ENCODE measurements around the gene ENO1.
"Not testable (repeated sequence)": the region's sequence is repeated elsewhere in the genome, so short reads cannot be mapped to it uniquely, and the experiment has no call there.

ENO1 gene

GRCh38 chr1:8903908-8904650 lies 25.6 kb upstream of the ENO1 start:
- no peak overlapping the region for H3K4me3 ChIP-seq (ENCODE audit: low read depth, low read length)
- TF ChIP-seq, protein P1, sequence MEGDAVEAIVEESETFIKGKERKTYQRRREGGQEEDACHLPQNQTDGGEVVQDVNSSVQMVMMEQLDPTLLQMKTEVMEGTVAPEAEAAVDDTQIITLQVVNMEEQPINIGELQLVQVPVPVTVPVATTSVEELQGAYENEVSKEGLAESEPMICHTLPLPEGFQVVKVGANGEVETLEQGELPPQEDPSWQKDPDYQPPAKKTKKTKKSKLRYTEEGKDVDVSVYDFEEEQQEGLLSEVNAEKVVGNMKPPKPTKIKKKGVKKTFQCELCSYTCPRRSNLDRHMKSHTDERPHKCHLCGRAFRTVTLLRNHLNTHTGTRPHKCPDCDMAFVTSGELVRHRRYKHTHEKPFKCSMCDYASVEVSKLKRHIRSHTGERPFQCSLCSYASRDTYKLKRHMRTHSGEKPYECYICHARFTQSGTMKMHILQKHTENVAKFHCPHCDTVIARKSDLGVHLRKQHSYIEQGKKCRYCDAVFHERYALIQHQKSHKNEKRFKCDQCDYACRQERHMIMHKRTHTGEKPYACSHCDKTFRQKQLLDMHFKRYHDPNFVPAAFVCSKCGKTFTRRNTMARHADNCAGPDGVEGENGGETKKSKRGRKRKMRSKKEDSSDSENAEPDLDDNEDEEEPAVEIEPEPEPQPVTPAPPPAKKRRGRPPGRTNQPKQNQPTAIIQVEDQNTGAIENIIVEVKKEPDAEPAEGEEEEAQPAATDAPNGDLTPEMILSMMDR (IDR thresholded peaks at IDR 0.05; ENCODE audit: low read depth, low read length): no peak

DNA sequence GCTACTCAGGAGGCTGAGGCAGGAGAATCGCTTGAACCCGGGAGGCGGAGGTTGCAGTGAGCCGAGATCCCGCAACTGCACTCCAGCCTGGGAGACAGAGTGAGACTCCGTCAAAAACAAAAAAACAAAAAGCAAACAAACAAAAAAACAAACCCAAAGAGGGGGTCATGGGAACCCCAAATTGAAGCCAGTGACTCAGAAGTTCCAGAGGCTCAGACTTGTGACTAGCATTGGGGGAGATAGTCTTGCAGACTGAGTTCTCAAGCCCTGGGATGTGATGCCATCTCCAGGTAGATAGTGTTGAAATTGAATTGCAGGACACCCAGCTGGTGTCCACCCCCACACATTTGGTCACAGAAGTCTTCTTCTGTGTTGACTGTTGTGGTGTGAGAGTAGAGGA lies 24.9 kb upstream of the ENO1 start:
- TF ChIP-seq, protein P1 (IDR thresholded peaks at IDR 0.05; ENCODE audit: low read depth, low read length): no peak
- no peak overlapping the region for H3K4me3 ChIP-seq (ENCODE audit: low read depth, low read length)

GRCh38 chr1:8902765-8903164 lies 24.3 kb upstream of the ENO1 start:
- H3K4me3 ChIP-seq (ENCODE audit: low read depth, low read length): no peak overlapping the region
- TF ChIP-seq, protein P1 (IDR thresholded peaks at IDR 0.05; ENCODE audit: low read depth, low read length): no peak

DNA sequence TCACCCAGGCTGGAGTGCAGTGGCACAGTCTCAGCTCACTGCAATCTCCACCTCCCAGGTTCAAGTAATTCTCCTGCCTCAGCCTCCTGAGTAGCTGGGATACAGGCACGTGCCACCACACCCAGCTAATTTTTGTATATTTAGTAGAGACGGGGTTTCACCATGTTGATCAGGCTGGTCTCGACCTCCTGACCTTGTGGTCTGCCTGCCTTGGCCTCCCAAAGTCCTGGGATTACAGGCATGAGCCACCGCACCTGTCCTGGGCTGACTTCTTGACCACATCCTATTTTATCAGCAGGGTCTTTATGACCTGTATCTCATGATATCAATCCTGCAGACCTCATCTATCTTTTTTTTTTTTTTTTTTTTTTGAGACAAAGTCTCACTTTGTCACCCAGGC lies 22.2 kb upstream of the ENO1 start:
- not testable (repeated sequence) for H3K4me3 ChIP-seq (ENCODE audit: low read depth, low read length)

DNA sequence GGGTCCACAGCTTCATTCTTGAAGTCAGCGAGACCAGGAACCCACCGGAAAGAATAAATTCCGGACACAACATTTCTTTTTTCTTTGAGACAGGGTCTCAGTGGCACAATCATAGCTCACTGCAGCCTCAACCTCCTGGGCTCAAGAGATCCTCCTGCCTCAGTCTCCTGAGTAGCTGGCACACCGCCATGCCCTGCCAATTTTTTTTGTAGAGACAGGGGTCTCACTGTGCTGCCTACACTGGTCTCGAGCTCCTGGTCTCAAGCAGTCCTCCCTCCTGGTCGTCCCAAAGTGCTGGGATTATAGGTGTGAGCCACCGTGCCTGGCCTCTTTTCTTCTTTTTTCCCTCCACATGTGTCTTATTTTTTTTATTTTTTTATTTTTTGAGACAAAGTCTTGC lies 20.6 kb upstream of the ENO1 start:
- TF ChIP-seq, protein P1 (IDR thresholded peaks at IDR 0.05; ENCODE audit: low read depth, low read length): no peak
- no peak overlapping the region for H3K4me3 ChIP-seq (ENCODE audit: low read depth, low read length)

DNA sequence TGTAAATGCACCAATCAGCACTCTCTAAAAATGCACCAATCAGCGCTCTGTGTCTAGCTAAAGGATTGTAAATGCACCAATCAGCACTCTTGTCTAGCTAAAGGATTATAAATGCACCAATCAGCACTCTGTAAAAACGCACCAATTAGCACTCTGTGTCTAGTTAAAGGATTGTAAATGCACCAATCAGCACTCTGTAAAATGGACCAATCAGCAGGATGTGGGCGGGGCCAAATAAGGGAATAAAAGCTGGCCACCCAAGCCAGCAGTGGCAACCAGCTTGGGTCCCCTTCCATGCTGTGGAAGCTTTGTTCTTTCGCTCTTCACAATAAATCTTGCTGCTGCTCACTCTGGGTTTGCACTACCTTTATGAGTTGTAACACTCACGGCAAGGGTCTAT lies 19.9 kb upstream of the ENO1 start:
- not testable (repeated sequence) for H3K4me3 ChIP-seq (ENCODE audit: low read depth, low read length)

GRCh38 chr1:8897505-8897904 lies 19.0 kb upstream of the ENO1 start:
- H3K4me3 ChIP-seq (ENCODE audit: low read depth, low read length): not testable (repeated sequence)

DNA sequence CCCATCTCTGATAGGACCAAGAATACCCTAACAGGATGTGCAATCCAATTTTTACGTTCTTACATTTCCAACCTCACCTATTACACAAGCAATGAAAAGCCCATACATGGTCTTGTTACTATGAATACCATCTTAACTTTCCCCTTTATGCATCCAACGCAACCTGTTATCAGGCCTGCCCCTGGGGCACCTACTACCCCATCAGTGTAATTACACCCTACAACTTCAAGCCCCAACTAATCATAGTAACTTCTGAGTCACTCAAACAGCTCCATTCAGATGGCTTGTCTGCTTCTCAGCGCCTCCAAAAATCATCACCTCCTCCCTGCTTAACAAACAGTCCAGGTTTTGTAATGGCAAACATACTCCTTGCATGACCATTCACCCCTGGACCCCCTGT lies 18.3 kb upstream of the ENO1 start:
- not testable (repeated sequence) for H3K4me3 ChIP-seq (ENCODE audit: low read depth, low read length)

- H3K4me3 ChIP-seq (ENCODE audit: low read depth, low read length): no peak overlapping the region
- TF ChIP-seq, protein P1 (IDR thresholded peaks at IDR 0.05; ENCODE audit: low read depth, low read length): no peak
These were observed 13.5 kb upstream of the ENO1 start for GRCh38 chr1:8892026-8892425.

Measured in WI38 (cell line).